ENCODE measurements around the gene TGFBR3. TPM values are rescaled to one million over a fixed set of nuclear protein-coding genes. Genes with fewer than 3 reads are reported as not detected.

The TGFBR3 gene
- total RNA-seq, 1 experiment from 2014 or later = not detected

DNA sequence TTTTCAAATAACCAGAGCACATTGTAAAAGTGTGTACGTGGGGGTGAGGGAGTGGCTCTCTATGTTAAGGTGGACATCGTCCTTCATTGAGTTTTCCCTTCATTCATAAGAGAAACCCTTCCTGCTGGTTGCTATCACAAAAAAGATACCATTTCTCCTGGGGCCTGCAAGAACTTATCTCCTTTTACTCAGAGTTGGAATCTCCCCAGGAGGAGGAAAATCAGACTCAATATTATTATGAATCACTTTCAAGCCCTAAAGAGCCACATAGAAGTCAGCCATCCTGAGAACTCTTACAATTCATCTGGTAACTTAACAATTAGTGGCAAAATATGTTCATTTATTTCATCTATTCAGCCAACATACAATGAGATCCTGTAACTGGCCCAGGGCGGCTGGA is 27.1 kb upstream of the TGFBR3 start:
- Histone ChIP-seq H3K9me2 (replicated peaks; ENCODE audit: insufficient read depth, low read length) (no peaks in the 10 kb centered on the region), H2AFZ (ENCODE audit: low read length) (no peak overlapping the region), H3K27ac (ENCODE audit: low read length) (no peak overlapping the region), H3K9ac (ENCODE audit: low read length) (no peak overlapping the region), H3K4me1 (ENCODE audit: low read length) (no peaks in the 10 kb centered on the region), H3K79me2 (ENCODE audit: low read length) (no peaks in the 10 kb centered on the region), H3K9me3 (ENCODE audit: low read length) (no peaks in the 10 kb centered on the region), H4K20me1 (ENCODE audit: insufficient read depth, low read depth, low read length) (no peaks in the 10 kb centered on the region), H3K27me3 (ENCODE audit: low read length) (no peaks in the 10 kb centered on the region), H3K4me2 (ENCODE audit: low read depth, low read length, poor library complexity, severe bottlenecking) (no peak overlapping the region), H3K4me3 (ENCODE audit: low read length) (no peak overlapping the region), H3K36me3 (ENCODE audit: insufficient read depth, low read length) (no peaks in the 10 kb centered on the region)
- DNase-seq = no peak

DNA sequence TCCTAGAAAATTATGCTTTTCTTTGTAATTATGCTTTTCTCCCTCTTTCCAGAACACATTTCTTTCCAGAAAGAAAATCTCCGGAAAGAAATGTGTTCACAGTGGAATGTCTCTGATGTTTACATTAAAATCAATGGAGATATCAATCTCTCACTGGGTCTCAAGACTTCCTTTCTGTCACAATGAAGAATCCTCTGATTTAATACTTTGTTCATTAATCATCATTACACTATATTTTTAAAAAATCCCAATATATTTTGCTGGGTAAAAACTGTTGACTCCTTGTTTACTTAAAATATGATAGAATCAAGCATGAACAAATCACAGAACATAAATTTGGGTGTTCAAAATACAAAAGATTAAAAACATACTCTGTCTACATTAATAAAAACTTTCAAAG is 26.3 kb upstream of the TGFBR3 start:
- H3K4me3 ChIP-seq (ENCODE audit: low read length) = no peak overlapping the region
- H4K20me1 ChIP-seq (ENCODE audit: insufficient read depth, low read depth, low read length) = no peaks in the 10 kb centered on the region
- DNase-seq = no peak
- H3K79me2 ChIP-seq (ENCODE audit: low read length) = no peaks in the 10 kb centered on the region
- H3K9ac ChIP-seq (ENCODE audit: low read length) = no peak overlapping the region
- no peak overlapping the region for H3K4me2 ChIP-seq (ENCODE audit: low read depth, low read length, poor library complexity, severe bottlenecking)
- no peak overlapping the region for H3K27ac ChIP-seq (ENCODE audit: low read length)
- no peaks in the 10 kb centered on the region for H3K9me2 ChIP-seq (replicated peaks; ENCODE audit: insufficient read depth, low read length)
- H2AFZ ChIP-seq (ENCODE audit: low read length) = no peak overlapping the region
- no peaks in the 10 kb centered on the region for H3K4me1 ChIP-seq (ENCODE audit: low read length)
- no peaks in the 10 kb centered on the region for H3K9me3 ChIP-seq (ENCODE audit: low read length)
- H3K36me3 ChIP-seq (ENCODE audit: insufficient read depth, low read length) = no peaks in the 10 kb centered on the region
- H3K27me3 ChIP-seq (ENCODE audit: low read length) = no peaks in the 10 kb centered on the region

- no peaks in the 10 kb centered on the region for H3K4me1 ChIP-seq (ENCODE audit: low read length)
- no peaks in the 10 kb centered on the region for H3K79me2 ChIP-seq (ENCODE audit: low read length)
- H3K9me2 ChIP-seq (replicated peaks; ENCODE audit: insufficient read depth, low read length) = no peaks in the 10 kb centered on the region
- no peaks in the 10 kb centered on the region for H3K9me3 ChIP-seq (ENCODE audit: low read length)
- H3K4me3 ChIP-seq (ENCODE audit: low read length) = no peak overlapping the region
- H3K4me2 ChIP-seq (ENCODE audit: low read depth, low read length, poor library complexity, severe bottlenecking) = no peak overlapping the region
- H3K27me3 ChIP-seq (ENCODE audit: low read length) = no peaks in the 10 kb centered on the region
- no peak overlapping the region for H3K27ac ChIP-seq (ENCODE audit: low read length)
- no peaks in the 10 kb centered on the region for H3K36me3 ChIP-seq (ENCODE audit: insufficient read depth, low read length)
- no peak for DNase-seq
- no peak overlapping the region for H2AFZ ChIP-seq (ENCODE audit: low read length)
- no peaks in the 10 kb centered on the region for H4K20me1 ChIP-seq (ENCODE audit: insufficient read depth, low read depth, low read length)
- no peak overlapping the region for H3K9ac ChIP-seq (ENCODE audit: low read length)
These were observed 15.3 kb upstream of the TGFBR3 start for GRCh38 chr1:91901231-91901630.

- H3K9me2 ChIP-seq (replicated peaks; ENCODE audit: insufficient read depth, low read length) = no peaks in the 10 kb centered on the region
- H3K4me2 ChIP-seq (ENCODE audit: low read depth, low read length, poor library complexity, severe bottlenecking) = no peak overlapping the region
- H4K20me1 ChIP-seq (ENCODE audit: insufficient read depth, low read depth, low read length) = no peaks in the 10 kb centered on the region
- DNase-seq = no peak
- H3K36me3 ChIP-seq (ENCODE audit: insufficient read depth, low read length) = no peaks in the 10 kb centered on the region
- no peaks in the 10 kb centered on the region for H3K9me3 ChIP-seq (ENCODE audit: low read length)
- no peaks in the 10 kb centered on the region for H3K79me2 ChIP-seq (ENCODE audit: low read length)
- no peak overlapping the region for H3K9ac ChIP-seq (ENCODE audit: low read length)
- H3K27me3 ChIP-seq (ENCODE audit: low read length) = no peaks in the 10 kb centered on the region
- H3K4me1 ChIP-seq (ENCODE audit: low read length) = no peaks in the 10 kb centered on the region
- H2AFZ ChIP-seq (ENCODE audit: low read length) = no peak overlapping the region
- H3K4me3 ChIP-seq (ENCODE audit: low read length) = no peak overlapping the region
- no peak overlapping the region for H3K27ac ChIP-seq (ENCODE audit: low read length)
These were observed 14.6 kb upstream of the TGFBR3 start for GRCh38 chr1:91900562-91900961.

DNA sequence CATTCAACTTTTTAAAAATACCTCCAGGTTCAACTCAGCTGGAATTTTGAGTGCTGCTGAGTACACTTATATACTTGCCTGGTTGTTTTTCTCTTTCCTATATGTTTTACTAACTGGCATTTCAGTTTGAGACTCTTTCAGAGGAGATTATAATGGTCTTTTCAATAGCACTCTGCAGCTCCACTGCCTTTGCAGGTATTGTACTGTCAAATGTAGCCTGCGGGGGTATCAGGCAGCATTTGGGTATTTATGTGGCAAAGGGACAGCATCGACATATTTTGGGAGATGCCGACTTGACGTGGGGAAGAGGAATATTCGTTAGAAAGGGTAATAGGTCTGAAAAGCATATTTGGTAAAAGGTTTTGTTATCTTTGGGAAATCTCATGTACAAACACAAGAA is 11.1 kb upstream of the TGFBR3 start:
- Histone ChIP-seq H4K20me1 (ENCODE audit: insufficient read depth, low read depth, low read length) (no peaks in the 10 kb centered on the region), H3K36me3 (ENCODE audit: insufficient read depth, low read length) (no peaks in the 10 kb centered on the region), H3K27me3 (ENCODE audit: low read length) (no peaks in the 10 kb centered on the region), H3K9me2 (replicated peaks; ENCODE audit: insufficient read depth, low read length) (no peaks in the 10 kb centered on the region), H3K79me2 (ENCODE audit: low read length) (no peaks in the 10 kb centered on the region), H3K4me2 (ENCODE audit: low read depth, low read length, poor library complexity, severe bottlenecking) (no peak overlapping the region), H3K27ac (ENCODE audit: low read length) (no peak overlapping the region), H2AFZ (ENCODE audit: low read length) (no peak overlapping the region), H3K4me1 (ENCODE audit: low read length) (no peaks in the 10 kb centered on the region), H3K9ac (ENCODE audit: low read length) (no peak overlapping the region), H3K9me3 (ENCODE audit: low read length) (no peaks in the 10 kb centered on the region), H3K4me3 (ENCODE audit: low read length) (no peak overlapping the region)
- no peak for DNase-seq

DNA sequence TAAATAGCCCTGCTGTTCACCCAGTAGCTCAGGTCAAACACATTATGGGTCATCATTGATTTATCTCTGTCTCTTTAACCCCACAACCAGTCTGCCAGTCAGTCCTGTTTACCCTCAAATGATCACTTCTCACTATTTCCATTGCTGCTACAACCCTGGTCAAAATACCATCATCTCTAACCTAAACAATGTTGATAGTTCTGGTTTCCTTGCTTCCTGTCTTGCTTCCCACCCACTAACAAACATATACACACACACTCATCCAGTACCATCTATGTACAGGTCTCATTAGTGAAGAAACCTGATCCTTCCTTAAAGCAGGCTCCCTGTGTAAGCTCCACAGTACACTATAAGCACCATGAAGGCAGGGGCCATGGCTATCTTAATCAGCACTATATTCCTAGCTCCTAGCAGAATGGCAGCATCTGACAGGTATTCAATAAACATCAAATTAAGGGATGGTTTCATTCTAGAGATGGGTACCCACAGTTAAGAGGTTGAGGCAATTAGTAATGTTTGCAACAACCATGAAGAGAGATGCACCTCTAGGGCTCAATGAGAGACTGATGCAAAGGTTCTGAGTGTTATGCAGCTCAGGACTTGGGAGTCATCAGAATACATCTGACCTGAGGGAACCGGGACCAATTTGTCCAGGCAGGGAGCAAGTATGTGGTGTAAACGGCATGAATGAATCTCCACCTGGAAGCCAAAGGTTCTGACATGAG is 10.0 kb upstream of the TGFBR3 start:
- Histone ChIP-seq H3K79me2 (ENCODE audit: low read length) (no peaks in the 10 kb centered on the region), H3K9me3 (ENCODE audit: low read length) (no peaks in the 10 kb centered on the region), H3K36me3 (ENCODE audit: insufficient read depth, low read length) (no peaks in the 10 kb centered on the region), H3K4me3 (ENCODE audit: low read length) (no peak overlapping the region), H3K27ac (ENCODE audit: low read length) (no peak overlapping the region), H3K4me2 (ENCODE audit: low read depth, low read length, poor library complexity, severe bottlenecking) (no peak overlapping the region), H2AFZ (ENCODE audit: low read length) (no peak overlapping the region), H3K9ac (ENCODE audit: low read length) (no peak overlapping the region), H4K20me1 (ENCODE audit: insufficient read depth, low read depth, low read length) (no peaks in the 10 kb centered on the region), H3K9me2 (replicated peaks; ENCODE audit: insufficient read depth, low read length) (no peaks in the 10 kb centered on the region), H3K27me3 (ENCODE audit: low read length) (no peaks in the 10 kb centered on the region), H3K4me1 (ENCODE audit: low read length) (no peaks in the 10 kb centered on the region)
- DNase-seq = no peak

- H3K4me3 ChIP-seq (ENCODE audit: low read length) = no peak overlapping the region
- H3K9ac ChIP-seq (ENCODE audit: low read length) = no peak overlapping the region
- H2AFZ ChIP-seq (ENCODE audit: low read length) = no peak overlapping the region
- H3K27me3 ChIP-seq (ENCODE audit: low read length) = no peaks in the 10 kb centered on the region
- DNase-seq = no peak
- H4K20me1 ChIP-seq (ENCODE audit: insufficient read depth, low read depth, low read length) = no peaks in the 10 kb centered on the region
- no peaks in the 10 kb centered on the region for H3K36me3 ChIP-seq (ENCODE audit: insufficient read depth, low read length)
- no peaks in the 10 kb centered on the region for H3K9me2 ChIP-seq (replicated peaks; ENCODE audit: insufficient read depth, low read length)
- H3K4me2 ChIP-seq (ENCODE audit: low read depth, low read length, poor library complexity, severe bottlenecking) = no peak overlapping the region
- H3K79me2 ChIP-seq (ENCODE audit: low read length) = no peaks in the 10 kb centered on the region
- H3K4me1 ChIP-seq (ENCODE audit: low read length) = no peaks in the 10 kb centered on the region
- no peaks in the 10 kb centered on the region for H3K9me3 ChIP-seq (ENCODE audit: low read length)
- no peak overlapping the region for H3K27ac ChIP-seq (ENCODE audit: low read length)
These were observed 8.2 kb upstream of the TGFBR3 start for GRCh38 chr1:91894036-91894761.

DNA sequence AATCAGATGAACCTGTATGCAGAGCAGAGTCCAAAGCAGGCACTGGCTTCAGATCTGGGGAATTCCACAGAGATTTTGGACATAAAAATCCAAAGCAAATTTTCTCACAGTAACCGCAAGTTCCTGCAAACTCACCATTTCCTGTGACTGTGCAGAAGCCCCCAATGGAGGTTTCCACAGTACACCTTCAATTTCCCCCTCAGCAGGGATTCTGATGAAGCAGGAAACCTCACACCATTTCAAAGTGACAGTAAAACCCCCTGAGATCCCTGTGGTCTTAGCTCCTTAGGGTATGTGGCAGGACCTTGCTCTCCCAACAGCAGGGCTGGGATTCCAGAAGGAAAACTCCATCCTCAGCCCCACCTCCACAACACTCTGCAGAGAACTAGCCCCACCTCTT is 6.0 kb upstream of the TGFBR3 start:
- no peak overlapping the region for H3K4me2 ChIP-seq (ENCODE audit: low read depth, low read length, poor library complexity, severe bottlenecking)
- no peak overlapping the region for H2AFZ ChIP-seq (ENCODE audit: low read length)
- DNase-seq = no peak
- H3K27ac ChIP-seq (ENCODE audit: low read length) = no peak overlapping the region
- H3K9me3 ChIP-seq (ENCODE audit: low read length) = no peaks in the 10 kb centered on the region
- H3K4me3 ChIP-seq (ENCODE audit: low read length) = no peak overlapping the region
- no peaks in the 10 kb centered on the region for H3K36me3 ChIP-seq (ENCODE audit: insufficient read depth, low read length)
- no peaks in the 10 kb centered on the region for H3K9me2 ChIP-seq (replicated peaks; ENCODE audit: insufficient read depth, low read length)
- H3K4me1 ChIP-seq (ENCODE audit: low read length) = no peaks in the 10 kb centered on the region
- H4K20me1 ChIP-seq (ENCODE audit: insufficient read depth, low read depth, low read length) = no peaks in the 10 kb centered on the region
- no peaks in the 10 kb centered on the region for H3K27me3 ChIP-seq (ENCODE audit: low read length)
- H3K79me2 ChIP-seq (ENCODE audit: low read length) = no peaks in the 10 kb centered on the region
- no peak overlapping the region for H3K9ac ChIP-seq (ENCODE audit: low read length)
